Upper lobe of right lung (tissue), 1 donor: Measurements from ENCODE around the gene SHLD1. TPM values are rescaled to one million over a fixed set of nuclear protein-coding genes. Genes with fewer than 3 reads are reported as not detected.

ENCODE experiments used
- ATAC-seq: fragments of 200-7000 bp; cut with Tn5 transposase; one replicate; pipeline ENCODE4 v1.9.1; 2020; ENCODE audit warnings: mild to moderate bottlenecking, moderate library complexity
- DNase-seq: peaks from one replicate; pipeline ENCODE4 v3.0.0-alpha.2; 2020
- H3K27ac ChIP-seq: fragments of 200-600 bp; one replicate; pipeline ENCODE4 v1.8.0; 2022
- H3K27me3 ChIP-seq: fragments of 200-600 bp; one replicate; pipeline ENCODE4 v1.8.0; 2022; ENCODE audit warnings: mild to moderate bottlenecking
- H3K36me3 ChIP-seq: fragments of 200-600 bp; one replicate; pipeline ENCODE4 v1.8.0; 2022
- H3K4me1 ChIP-seq: fragments of 200-600 bp; one replicate; pipeline ENCODE4 v1.8.0; 2022
- H3K4me3 ChIP-seq: fragments of 200-600 bp; one replicate; pipeline ENCODE4 v1.8.0; 2022; ENCODE audit warnings: mild to moderate bottlenecking
- H3K9me3 ChIP-seq: fragments of 200-600 bp; one replicate; pipeline ENCODE4 v1.8.0; 2022
- intact Hi-C: fragments of 100-400 bp; cut with DNase I; formaldehyde crosslinking; loops from one replicate; pipeline ENCODE4 v1.11.0; 2022
- total RNA-seq: library from RNA; stranded (reverse); fragmentation: NEBNext Ultra II Directional; extraction: Animal tissue kit (Norgen Biotek cat#: 25700); gene quantifications from one replicate; pipeline ENCODE4 v1.2.1, GENCODE V29; 2021
- TF ChIP-seq, protein P1 (sequence below): fragments of 200-600 bp; IDR thresholded peaks from one replicate; pipeline ENCODE4 v1.8.0; 2022; ENCODE audit warnings: antibody characterized with exemption
- donor health status: DM: no; HTN: yes; CAD: no; lungs with severe emphysema.

The SHLD1 gene
- total RNA-seq, 1 donor from 2014 or later, result 5.8 TPM

DNA sequence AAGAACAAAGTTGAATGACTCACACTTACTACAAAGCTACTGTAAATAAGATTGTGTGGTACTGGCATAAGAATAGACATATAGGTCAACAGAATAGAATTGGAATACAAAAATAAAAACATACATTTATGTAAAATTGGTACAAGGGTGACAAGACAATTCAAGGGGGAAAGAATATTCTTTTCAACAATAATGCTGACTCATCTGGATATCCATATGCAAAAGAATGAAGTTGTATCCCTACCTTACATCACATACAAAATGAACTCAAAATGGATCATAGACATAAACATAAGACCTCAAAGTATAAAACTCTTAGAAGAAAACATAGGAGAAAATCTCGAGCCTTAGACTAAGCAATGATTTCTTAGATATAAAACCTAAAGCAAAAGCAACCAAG, 149.2 kb downstream of the SHLD1 start:
- TF ChIP-seq, protein P1, sequence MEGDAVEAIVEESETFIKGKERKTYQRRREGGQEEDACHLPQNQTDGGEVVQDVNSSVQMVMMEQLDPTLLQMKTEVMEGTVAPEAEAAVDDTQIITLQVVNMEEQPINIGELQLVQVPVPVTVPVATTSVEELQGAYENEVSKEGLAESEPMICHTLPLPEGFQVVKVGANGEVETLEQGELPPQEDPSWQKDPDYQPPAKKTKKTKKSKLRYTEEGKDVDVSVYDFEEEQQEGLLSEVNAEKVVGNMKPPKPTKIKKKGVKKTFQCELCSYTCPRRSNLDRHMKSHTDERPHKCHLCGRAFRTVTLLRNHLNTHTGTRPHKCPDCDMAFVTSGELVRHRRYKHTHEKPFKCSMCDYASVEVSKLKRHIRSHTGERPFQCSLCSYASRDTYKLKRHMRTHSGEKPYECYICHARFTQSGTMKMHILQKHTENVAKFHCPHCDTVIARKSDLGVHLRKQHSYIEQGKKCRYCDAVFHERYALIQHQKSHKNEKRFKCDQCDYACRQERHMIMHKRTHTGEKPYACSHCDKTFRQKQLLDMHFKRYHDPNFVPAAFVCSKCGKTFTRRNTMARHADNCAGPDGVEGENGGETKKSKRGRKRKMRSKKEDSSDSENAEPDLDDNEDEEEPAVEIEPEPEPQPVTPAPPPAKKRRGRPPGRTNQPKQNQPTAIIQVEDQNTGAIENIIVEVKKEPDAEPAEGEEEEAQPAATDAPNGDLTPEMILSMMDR, result no peak
- Histone ChIP-seq H3K9me3 (no peaks in the 10 kb centered on the region), H3K27ac (no peak overlapping the region), H3K4me3 (no peak overlapping the region), H3K27me3 (peaks cover 6% of the 10 kb centered on the region), H3K36me3 (no peaks in the 10 kb centered on the region), H3K4me1 (no peaks in the 10 kb centered on the region)
- DNase-seq (no peak), ATAC-seq (no peak)
- intact Hi-C loops, result no loop called here

DNA sequence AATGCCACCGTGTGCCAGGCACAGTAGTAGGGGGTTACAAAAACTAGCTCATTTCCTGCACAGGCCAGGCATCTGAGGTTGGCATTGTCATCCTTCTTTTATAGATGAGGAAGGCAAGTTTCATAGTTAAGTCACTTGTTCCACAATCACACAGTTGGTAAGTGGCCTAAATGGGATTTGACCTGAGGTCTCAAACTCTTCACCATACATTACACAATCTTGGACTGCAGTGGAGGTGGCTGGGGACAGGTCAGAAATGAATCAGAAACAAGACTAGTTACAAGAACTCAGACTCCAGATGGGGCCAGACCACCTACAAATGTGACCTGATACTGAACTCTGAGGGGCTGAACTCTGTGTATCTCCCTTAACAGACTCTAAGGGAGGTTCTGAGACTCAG, 150.7 kb downstream of the SHLD1 start:
- intact Hi-C loops, result no loop called here

DNA sequence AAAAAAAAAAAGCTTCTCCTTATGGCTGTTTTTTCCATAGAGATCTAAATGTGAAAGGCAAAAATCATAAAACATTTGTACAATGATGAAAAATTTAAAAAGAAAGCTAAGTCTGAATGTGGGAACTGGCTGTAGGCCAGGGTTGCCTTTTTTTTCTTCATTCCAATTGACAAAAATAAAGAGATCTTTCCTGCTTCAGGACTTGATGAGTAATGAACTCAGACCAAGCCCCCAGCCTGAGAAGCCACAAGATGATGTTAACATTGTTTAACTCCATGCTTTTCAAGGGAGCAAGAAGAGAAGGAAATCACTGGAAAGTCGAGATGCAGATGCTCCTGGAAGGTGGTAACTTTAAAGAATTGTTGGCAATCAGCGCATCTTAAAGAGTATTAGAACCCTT, 158.8 kb downstream of the SHLD1 start:
- no peak overlapping the region for H3K27ac ChIP-seq
- DNase-seq, result no peak
- no peaks in the 10 kb centered on the region for H3K9me3 ChIP-seq
- TF ChIP-seq, protein P1, result no peak
- peaks cover 4% of the 10 kb centered on the region for H3K4me1 ChIP-seq
- ATAC-seq, result no peak
- H3K36me3 ChIP-seq, result no peaks in the 10 kb centered on the region
- peaks cover 32% of the 10 kb centered on the region for H3K27me3 ChIP-seq
- no peak overlapping the region for H3K4me3 ChIP-seq
- intact Hi-C loops, result no loop called here

More for the DNA sequence above, 150.7 kb downstream of the SHLD1 start:
- no peak overlapping the region for H3K4me3 ChIP-seq
- H3K4me1 ChIP-seq, result no peaks in the 10 kb centered on the region
- ATAC-seq (no peak), DNase-seq (no peak)
- no peak overlapping the region for H3K27ac ChIP-seq
- H3K27me3 ChIP-seq, result peaks cover 6% of the 10 kb centered on the region
- TF ChIP-seq, protein P1, result no peak
- no peaks in the 10 kb centered on the region for H3K36me3 ChIP-seq
- H3K9me3 ChIP-seq, result no peaks in the 10 kb centered on the region

DNA sequence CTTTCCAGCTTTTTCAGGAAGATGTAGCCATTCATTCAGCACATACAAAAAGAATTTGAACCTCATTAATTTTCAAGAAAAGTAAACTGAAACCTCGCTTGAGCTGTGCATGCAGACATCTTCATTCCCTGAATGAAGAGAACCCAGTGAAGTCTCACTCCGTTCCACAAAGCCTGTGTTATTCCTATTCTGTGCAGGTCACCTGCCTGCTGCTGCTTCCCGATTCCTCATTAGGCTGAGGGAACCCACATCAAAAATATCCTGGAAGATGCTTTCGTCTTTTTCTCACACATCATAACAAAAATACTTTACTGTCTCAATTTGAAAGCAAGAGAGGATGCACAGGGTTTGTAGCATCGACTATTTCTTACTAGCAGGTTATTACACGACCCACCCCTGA, 160.0 kb downstream of the SHLD1 start:
- H3K27me3 ChIP-seq, result peaks cover 32% of the 10 kb centered on the region

DNA sequence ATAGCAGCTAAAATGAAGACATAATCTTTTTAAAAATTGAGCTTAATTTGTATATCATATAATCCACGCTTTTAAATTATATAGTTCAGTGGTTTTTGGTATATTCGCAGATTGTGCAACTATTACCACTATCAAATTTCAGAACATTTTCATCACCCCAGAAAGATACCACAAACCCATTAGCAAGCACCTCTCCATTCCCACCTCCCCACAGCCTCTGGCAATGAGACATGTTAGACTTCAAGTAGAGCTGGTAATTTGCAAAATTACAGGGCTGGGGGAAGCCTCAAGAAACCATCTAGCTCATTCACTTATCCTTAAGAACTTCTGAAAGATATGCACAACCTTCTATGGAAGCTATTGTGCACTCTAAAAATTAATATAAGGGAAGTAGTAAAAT, 163.0 kb downstream of the SHLD1 start:
- TF ChIP-seq, protein P1, result no peak
- Histone ChIP-seq H3K4me3 (no peak overlapping the region), H3K36me3 (no peaks in the 10 kb centered on the region), H3K4me1 (peaks cover 4% of the 10 kb centered on the region), H3K9me3 (no peaks in the 10 kb centered on the region), H3K27ac (no peak overlapping the region), H3K27me3 (peaks cover 32% of the 10 kb centered on the region)
- intact Hi-C loops, result no loop called here
- DNase-seq (no peak), ATAC-seq (no peak)

More for the DNA sequence above, 160.0 kb downstream of the SHLD1 start:
- DNase-seq, result no peak
- ATAC-seq, result no peak
- intact Hi-C loops, result no loop called here
- H3K36me3 ChIP-seq, result no peaks in the 10 kb centered on the region
- TF ChIP-seq, protein P1, result no peak
- no peak overlapping the region for H3K4me3 ChIP-seq
- H3K27ac ChIP-seq, result no peak overlapping the region
- peaks cover 4% of the 10 kb centered on the region for H3K4me1 ChIP-seq
- H3K9me3 ChIP-seq, result no peaks in the 10 kb centered on the region

Other genes with a start within 250 kb of the SHLD1 start
- 104 TPM for gene GPCPD1, start 139.4 kb upstream of the SHLD1 start, total RNA-seq
- not detected for gene CHGB, start 161.1 kb downstream of the SHLD1 start, total RNA-seq
- 8.5 TPM for gene TRMT6, start 200.1 kb downstream of the SHLD1 start, total RNA-seq
- 5.2 TPM for gene MCM8, start 200.3 kb downstream of the SHLD1 start, total RNA-seq